ENCODE results near the gene SRSF5. TPM values are rescaled to one million over a fixed set of nuclear protein-coding genes. Genes with fewer than 3 reads are reported as not detected.
"Not testable (repeated sequence)": the region's sequence is repeated elsewhere in the genome, so short reads cannot be mapped to it uniquely, and the experiment has no call there.

SRSF5 gene
- total and polyA plus RNA-seq, 2 donors (not counting 3 experiments of a cell fraction or from before 2014, with no cell fraction given), result 192 to 253 TPM

GRCh38 chr14:69736405-69736804 lies 30.5 kb upstream of the SRSF5 start:
- BruUV-seq (replicated peaks); H3K27ac ChIP-seq (ENCODE audit: insufficient read depth, low read depth, low read length); H3K79me2 ChIP-seq (ENCODE audit: control insufficient read depth, insufficient read depth, low read length); POLR2A ChIA-PET; H3K9ac ChIP-seq (replicated peaks; ENCODE audit: extremely low read depth, insufficient read depth, low read length); FAIRE-seq; H3K9me1 ChIP-seq (replicated peaks; ENCODE audit: control insufficient read depth, extremely low read depth, insufficient read depth, low read length); H3K9me3 ChIP-seq (replicated peaks; ENCODE audit: control insufficient read depth, insufficient read depth, low read length); dilution Hi-C loops (cut with MboI; ENCODE audit: extremely low pct_ligation_motif_present, low sequenced_read_pairs); H2AFZ ChIP-seq (ENCODE audit: low read depth, low read length); intact Hi-C loops (cut with micrococcal nuclease); H3K4me3 ChIP-seq (replicated peaks in 1 of 3; ENCODE audit: insufficient read depth in 1 of 3, low read depth in 1 of 3, low read length in 3 of 3); H3K36me3 ChIP-seq (ENCODE audit: control insufficient read depth in 2 of 2, extremely low read depth in 1 of 2, insufficient read depth in 2 of 2, low read length in 2 of 2); H4K20me1 ChIP-seq (replicated peaks; ENCODE audit: control insufficient read depth, extremely low read depth, insufficient read depth, low read length); H3K4me2 ChIP-seq (ENCODE audit: insufficient read depth, low read length); H3K4me1 ChIP-seq (ENCODE audit: control insufficient read depth, extremely low read depth, insufficient read depth, low read length); DNase-seq (ENCODE audit: low read depth, low spot score); H3K27me3 ChIP-seq (ENCODE audit: control insufficient read depth in 2 of 2, insufficient read depth in 2 of 2, low read length in 2 of 2): not testable (repeated sequence)
- CTCF ChIA-PET, result interaction anchor here (0.6 to 1.0 kb wide), 4 partner anchors 20 to 233 kb away, joined by 3 read pairs; no protein-coding TSS in a partner anchor

DNA sequence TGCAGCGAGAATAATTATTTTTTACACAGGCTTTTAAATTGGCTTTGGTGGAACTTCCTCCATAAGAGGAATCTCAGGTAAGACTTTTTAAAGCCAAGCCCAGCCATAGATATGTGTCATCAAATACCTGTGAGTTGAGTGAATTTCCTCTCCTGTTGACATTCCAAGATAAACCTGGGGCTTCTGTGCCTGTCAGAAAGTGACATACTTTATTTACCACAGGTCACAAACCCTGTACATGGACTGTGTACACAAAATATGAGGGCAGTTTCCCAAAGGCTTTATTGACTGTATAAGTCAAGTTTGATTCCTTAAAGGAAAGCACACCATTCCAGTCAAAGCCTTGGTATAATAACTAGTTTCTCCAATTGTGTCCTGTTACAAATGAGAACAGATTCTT lies 25.9 kb upstream of the SRSF5 start:
- H4K20me1 ChIP-seq (replicated peaks; ENCODE audit: control insufficient read depth, extremely low read depth, insufficient read depth, low read length), result no peaks in the 10 kb centered on the region
- no peak overlapping the region for H3K27ac ChIP-seq (ENCODE audit: insufficient read depth, low read depth, low read length)
- H3K4me2 ChIP-seq (ENCODE audit: insufficient read depth, low read length), result no peak overlapping the region
- FAIRE-seq, result no peak
- H3K9ac ChIP-seq (replicated peaks; ENCODE audit: extremely low read depth, insufficient read depth, low read length), result no peak overlapping the region
- dilution Hi-C loops (cut with MboI; ENCODE audit: extremely low pct_ligation_motif_present, low sequenced_read_pairs), result no loop called here
- intact Hi-C loops (cut with micrococcal nuclease), result no loop called here
- no peak overlapping the region for H3K4me3 ChIP-seq (replicated peaks in 1 of 3; ENCODE audit: insufficient read depth in 1 of 3, low read depth in 1 of 3, low read length in 3 of 3)
- H3K4me1 ChIP-seq (ENCODE audit: control insufficient read depth, extremely low read depth, insufficient read depth, low read length), result no peaks in the 10 kb centered on the region
- ChIA-PET POLR2A (no interaction called here), CTCF (interaction anchor here (0.9 to 1.4 kb wide), 2 partner anchors 10 to 166 kb away, joined by 3 to 4 read pairs; partner anchors contain the start of gene CCDC177)
- no peaks in the 10 kb centered on the region for H3K36me3 ChIP-seq (ENCODE audit: control insufficient read depth in 2 of 2, extremely low read depth in 1 of 2, insufficient read depth in 2 of 2, low read length in 2 of 2)
- H2AFZ ChIP-seq (ENCODE audit: low read depth, low read length), result no peak overlapping the region
- no peaks in the 10 kb centered on the region for H3K9me1 ChIP-seq (replicated peaks; ENCODE audit: control insufficient read depth, extremely low read depth, insufficient read depth, low read length)
- no peaks in the 10 kb centered on the region for H3K9me3 ChIP-seq (replicated peaks; ENCODE audit: control insufficient read depth, insufficient read depth, low read length)
- no peak for TF ChIP-seq EZH2 (IDR thresholded peaks at IDR 0.05; ENCODE audit: borderline replicate concordance, low read depth, low read length, severe bottlenecking)
- TF ChIP-seq JUN (IDR thresholded peaks at IDR 0.05; ENCODE audit: borderline replicate concordance, insufficient read depth, insufficient read length, low read depth), result no peak
- no peak for TF ChIP-seq MAX (IDR thresholded peaks at IDR 0.05; ENCODE audit: insufficient read depth, insufficient read length)
- TF ChIP-seq FOS (IDR thresholded peaks at IDR 0.05; ENCODE audit: borderline replicate concordance, insufficient read depth, low read length), result no peak
- no peak for TF ChIP-seq POLR2A (IDR thresholded peaks at IDR 0.05; ENCODE audit: low read depth, low read length)
- no peak for TF ChIP-seq GATA2 (IDR thresholded peaks at IDR 0.05; ENCODE audit: insufficient read depth, insufficient read length, low read depth, low read length)
- TF ChIP-seq MYC (IDR thresholded peaks at IDR 0.05; ENCODE audit: low read depth, low read length), result no peak
- TF ChIP-seq POLR2AphosphoS5 (IDR thresholded peaks at IDR 0.05; ENCODE audit: insufficient read depth, low read depth, low read length), result no peak
- TF ChIP-seq CTCF (IDR thresholded peaks at IDR 0.05; ENCODE audit: extremely low read depth in 1 of 2, insufficient read depth in 1 of 2, low read depth in 1 of 2, low read length in 2 of 2), result no peak
- DNase-seq (ENCODE audit: low read depth, low spot score), result no peak
- peaks cover 0 to 2% of the 10 kb centered on the region in 2 experiments for H3K27me3 ChIP-seq (ENCODE audit: control insufficient read depth in 2 of 2, insufficient read depth in 2 of 2, low read length in 2 of 2)
- H3K79me2 ChIP-seq (ENCODE audit: control insufficient read depth, insufficient read depth, low read length), result no peaks in the 10 kb centered on the region
- no TSS peak for BruUV-seq (replicated peaks)

All from endothelial cell of umbilical vein (primary cell).